ENCODE data around the gene SBF1.

- TF ChIP-seq YY1 (IDR thresholded peaks at IDR 0.05; ENCODE audit: insufficient read depth, insufficient read length) (no peak), ZNF274 (IDR thresholded peaks at IDR 0.05; ENCODE audit: low read depth, low read length) (no peak), SUZ12 (IDR thresholded peaks at IDR 0.05; ENCODE audit: extremely low read depth, insufficient read depth, insufficient read length) (no peak)
Measured at GRCh38 chr22:50505276-50505775, 30.5 kb upstream of the SBF1 start.
